CD4-positive, alpha-beta T cell treated with Interferon gamma for 1 hour (primary cell): ENCODE measurements around the gene DYRK1B.
A peak's percentile ranks its signal among the peaks of the same experiment; 100 is the strongest.

Experiments
- DNase-seq: peaks from one replicate; pipeline ENCODE4 v3.0.0-alpha.2; 2020

DYRK1B gene

DNA sequence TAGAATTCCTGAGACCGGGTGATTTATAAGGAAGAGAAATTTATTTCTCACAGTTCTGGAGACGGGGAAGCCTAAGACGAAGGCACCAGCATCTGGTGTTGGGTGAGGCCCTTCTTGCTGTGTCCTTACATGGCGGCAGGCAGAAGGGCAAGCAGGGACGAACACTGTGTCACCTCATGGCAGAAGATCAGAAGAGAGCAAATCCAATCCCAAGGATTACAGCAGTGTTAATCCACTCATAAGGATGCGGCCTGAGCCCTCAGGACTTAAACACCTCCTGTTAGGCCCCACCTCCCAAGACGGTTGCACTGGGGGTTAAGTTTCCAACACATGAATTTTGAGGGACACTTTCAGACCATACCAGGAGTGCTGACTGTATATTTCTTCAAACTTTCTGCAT lies 18.9 kb upstream of the DYRK1B start:
- no peak for DNase-seq

DNA sequence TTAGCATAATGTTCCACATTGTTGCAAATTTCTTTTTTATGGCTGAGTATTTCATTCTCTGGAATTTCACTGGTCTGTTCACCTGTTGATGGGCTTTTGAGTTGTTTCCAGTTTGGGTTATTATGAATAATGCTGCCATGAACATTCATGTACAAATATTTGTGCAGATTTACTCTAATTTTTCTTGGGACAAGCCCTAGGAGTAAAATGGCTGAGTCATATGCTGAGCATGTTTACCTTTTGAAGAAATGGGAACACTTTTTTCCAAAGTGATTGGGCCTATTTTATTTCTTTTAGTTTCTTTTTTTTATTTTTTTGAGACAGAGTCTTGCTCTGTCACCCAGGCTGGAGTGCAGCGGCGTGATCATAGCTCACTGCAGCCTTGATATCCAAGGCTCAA lies 16.9 kb upstream of the DYRK1B start:
- DNase-seq: no peak

DNA sequence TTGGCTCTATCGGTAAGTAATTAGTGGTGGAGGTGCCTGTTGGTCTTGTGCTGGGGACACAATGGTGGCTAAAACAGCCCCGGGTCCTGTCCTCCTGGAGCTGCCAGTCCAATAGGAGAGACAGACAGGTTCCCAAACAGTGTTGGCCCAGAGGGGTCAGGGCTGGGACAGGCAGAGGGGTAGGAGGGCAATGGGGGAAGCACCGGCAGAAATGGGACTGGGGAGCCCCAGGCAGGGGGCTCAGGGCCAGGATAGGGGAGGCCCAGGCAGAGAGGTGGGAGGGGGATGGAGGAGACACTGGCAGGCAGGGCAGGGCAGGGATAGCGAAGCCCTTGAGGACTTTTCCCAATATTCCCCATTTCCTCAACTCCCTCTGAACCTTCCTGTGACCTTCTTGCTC lies 14.4 kb upstream of the DYRK1B start:
- no peak for DNase-seq

DNA sequence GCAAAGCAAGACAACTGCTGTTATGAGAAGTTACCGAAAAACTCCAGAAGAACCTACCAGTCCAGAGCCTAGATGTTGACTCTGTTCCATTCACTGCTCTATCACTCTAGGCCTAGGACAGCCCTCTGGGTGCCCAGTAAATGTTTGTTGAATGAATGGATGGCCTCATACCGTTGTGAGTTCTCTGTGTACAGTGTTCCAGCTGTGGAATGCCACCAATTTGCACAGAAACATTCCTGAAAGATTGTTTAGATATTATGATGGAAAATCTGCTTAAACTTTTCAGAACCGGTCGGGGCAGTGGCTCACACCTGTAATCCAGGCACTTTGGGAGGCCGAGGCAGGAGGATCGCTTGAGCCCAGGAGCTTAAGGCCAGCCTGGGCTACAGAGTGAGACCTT lies 13.6 kb upstream of the DYRK1B start:
- DNase-seq: no peak

DNA sequence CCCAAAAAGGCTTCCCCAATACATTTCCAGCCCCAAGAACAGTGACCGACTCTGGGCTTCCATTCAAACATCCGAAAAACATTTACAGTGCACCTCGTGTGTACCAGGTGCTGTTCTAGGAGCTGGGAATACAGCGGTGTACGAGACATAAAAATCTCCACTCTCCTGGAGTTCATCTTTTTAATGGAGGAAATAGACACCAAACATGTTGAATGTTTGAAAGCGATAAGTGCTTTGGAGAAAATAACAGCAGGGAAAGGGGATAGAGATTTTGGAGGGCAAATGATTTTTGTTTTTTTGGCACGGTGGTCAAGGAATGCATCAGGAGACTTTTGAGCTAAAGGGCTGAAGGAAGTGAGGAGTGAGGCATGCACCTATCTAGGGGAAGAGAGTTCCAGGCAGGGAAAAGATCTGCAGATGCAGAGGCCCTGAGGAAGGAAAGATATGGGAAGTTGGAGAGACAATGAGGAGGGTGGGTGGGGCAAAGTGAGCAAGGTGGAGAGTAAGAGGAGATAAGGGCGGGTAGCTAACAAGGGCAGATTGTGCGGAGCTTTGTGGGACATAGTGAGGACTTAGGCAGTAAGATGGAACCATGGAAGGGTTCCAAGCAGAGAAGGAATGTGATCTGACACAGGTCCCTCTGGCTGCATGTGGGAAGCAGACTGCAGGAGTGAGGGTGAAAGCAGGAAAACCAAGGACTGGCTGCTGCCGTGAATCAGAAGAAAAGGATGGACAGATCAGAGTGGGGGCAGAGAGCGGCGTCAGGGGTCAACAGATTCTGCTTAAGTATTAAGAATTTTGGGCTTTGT lies 12.9 kb upstream of the DYRK1B start:
- no peak for DNase-seq

DNA sequence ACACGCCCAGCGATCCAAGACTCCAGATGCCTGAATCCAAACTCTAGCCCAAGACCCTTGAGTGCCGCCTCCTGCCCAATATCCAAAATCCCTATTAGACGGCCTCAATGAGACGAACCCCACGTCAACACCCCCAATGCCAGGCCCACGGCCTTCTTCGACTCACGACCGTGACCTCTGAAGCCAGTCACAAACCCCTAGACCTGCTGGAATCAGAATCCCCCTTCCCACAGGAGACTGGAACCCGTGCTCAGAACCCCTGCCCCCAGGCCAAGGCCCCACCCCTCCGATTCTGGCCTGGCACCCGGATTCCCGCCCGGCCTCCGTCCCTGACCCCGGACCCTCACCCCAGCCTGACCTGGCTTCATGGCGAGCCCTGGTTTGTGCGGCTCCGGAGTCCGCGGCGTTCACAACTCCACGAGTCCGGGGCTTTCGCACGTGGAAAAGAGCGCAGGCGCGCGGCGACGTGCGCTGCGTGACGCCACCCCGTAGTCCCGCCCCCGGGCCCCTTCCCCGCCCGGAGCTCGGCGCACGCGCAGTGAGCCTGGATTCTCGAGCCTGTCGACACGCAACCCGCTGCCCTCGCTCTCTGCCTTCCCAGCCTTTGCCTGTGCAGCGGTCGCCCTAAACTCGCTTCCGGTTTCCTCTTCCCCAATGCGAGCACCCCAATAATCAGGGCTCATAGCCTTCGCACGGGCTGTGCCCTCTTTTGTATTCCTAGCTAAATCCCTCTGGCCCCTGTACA lies 12.1 kb upstream of the DYRK1B start, which contains the start of gene FBL:
FBL (minus strand) TSS at position 447 of the 745 bp plus-strand sequence; CDS start at position 368, 79 bp downstream.
- DNase-seq: peak; percentile 95

DNA sequence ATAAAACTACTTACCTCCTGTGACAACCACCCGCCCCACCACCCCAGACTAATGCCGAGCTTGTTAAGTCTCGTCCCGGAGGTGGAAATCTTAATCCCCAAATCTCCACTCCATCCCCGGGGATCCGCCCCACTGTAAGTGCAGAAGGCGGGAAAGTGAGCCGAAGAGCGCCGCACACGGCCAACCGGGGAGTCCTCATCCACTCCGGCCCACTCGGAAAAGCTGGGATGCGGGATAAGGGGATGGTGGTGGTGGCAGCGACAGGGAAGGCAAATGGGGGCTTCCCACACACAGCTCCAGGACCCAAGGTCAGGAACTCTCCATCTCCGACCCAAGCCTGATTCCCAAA lies 11.6 kb upstream of the DYRK1B start:
- no peak for DNase-seq

DNA sequence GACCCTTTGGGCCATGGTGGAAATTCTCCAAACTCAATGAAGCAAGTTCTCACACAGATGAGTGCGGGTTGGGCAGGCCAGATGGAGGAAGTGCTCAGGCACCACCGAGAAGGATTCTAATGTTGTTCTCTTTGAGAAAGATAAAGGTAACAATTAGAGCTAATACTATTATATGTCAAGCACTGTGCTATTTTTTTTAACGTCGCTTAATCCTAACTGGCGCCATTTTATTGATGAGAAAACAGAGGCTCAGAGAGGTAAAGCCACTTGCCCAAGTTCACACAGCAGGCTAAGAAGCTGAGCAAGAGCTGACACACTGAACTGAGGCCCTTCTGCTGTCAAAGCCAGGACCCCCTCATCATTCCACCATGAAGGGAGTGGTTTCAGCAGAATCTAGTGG lies 11.2 kb upstream of the DYRK1B start:
- no peak for DNase-seq

DNA sequence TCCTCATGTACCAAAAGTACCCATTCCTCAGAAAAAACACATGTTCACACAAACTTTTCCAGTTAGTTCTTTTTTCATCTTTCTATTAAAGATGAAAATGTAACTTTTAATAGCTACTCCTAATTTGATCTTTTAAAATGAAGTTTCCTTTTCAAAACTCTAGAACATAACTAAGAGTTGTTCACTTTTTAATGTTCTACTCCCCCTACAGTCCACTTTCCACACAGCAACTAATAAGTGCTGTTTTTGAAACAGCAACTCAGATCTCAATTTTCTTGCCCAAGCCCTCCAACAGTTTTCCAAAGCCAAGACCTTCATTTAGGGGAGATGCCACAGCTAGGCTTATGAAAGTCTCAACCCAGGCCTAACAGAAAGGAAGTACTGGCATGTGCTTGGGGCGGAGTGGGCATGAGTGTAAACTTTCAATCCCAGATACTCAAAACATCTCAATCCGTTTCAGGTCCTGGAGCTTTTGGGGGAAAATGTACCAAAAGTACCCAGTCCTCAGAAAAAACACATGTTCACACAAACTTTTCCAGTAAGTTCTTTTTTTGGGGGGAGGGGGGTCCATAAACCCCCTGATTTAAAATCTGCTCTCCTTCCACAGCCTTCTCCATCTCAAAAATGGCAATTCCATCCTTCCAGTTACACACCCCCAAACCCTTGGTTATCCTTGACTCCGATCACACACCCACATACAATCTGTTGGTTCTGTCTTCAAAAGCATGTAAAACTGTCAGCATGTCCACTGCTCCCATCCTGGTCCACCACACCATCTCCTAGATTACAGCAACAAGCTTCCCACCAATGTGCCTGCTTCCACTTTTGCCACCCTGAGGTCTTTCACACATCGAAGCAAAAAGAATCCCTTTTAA lies 10.2 kb upstream of the DYRK1B start:
- DNase-seq: no peak

DNA sequence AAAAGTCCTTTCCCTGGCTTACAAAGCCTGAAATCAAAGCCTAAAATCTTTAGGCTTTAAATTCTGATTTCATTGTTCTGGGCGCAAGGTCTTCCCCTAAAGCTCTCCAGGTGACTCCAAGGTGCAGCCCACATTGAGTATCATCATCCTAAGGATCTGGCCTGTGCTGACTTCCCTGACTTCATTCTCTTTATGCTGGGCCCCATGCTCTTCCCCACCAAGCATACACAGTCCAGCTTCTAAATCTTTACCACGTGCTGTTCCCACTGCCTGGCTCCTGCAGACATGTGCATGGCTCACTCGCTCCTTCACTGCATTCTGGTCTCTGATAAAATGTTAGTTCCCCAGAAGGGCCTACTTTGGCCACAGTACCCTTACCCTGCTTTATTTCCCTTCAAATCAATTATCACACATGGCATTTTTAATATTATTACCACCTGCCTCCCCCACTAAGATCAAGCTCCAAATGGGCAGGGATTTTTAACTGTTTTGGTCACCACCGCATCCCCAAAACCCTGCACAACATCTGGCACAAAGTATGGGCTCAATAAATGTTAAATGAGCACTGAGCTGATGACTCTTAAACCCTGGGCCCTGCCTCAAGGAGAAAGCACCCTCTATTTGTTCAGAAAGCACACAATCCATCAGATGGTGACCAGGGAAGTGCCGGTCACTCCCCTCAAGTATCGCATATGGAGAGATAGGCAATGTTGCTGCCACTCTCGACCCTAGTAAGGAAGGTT lies 8.9 kb upstream of the DYRK1B start:
- DNase-seq: no peak

DNA sequence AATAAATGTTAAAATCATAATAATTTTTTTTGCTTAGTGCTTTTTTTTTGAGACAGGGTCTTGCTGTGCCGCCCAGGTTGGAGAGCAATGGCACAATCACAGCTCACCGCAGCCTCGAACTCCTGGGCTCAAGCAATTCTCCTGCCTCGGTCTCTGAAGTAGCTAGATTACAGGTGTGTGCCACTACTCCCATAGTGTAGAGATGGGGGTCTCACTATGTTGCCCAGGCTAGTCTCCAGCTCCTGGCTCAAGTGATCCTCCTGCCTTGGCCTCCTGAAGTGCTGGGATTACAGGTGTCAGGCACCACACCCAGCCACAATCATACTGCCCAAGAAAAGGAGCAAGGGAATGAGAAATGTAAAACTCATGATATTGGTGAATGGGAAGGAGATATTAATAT lies 7.1 kb upstream of the DYRK1B start:
- no peak for DNase-seq

DNA sequence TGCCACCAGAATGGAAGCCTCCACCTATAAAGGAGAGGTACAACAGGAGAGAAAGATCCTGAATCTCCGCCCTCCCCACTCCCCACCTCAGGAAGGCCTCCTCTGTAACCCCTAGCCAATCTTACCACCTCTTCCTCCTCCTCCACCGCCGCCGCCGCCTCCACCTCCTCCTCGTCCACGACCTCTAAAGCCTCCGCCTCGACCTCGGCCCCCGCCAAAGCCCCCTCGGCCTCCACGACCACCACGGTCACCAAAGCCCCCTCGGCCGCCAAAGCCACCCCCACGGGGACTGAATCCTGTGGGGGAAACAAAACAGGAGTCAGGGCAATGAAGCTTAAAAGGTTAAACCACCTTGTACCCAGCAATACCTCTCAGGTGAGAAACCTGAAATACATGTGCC lies 6.5 kb upstream of the DYRK1B start:
- no peak for DNase-seq

DNA sequence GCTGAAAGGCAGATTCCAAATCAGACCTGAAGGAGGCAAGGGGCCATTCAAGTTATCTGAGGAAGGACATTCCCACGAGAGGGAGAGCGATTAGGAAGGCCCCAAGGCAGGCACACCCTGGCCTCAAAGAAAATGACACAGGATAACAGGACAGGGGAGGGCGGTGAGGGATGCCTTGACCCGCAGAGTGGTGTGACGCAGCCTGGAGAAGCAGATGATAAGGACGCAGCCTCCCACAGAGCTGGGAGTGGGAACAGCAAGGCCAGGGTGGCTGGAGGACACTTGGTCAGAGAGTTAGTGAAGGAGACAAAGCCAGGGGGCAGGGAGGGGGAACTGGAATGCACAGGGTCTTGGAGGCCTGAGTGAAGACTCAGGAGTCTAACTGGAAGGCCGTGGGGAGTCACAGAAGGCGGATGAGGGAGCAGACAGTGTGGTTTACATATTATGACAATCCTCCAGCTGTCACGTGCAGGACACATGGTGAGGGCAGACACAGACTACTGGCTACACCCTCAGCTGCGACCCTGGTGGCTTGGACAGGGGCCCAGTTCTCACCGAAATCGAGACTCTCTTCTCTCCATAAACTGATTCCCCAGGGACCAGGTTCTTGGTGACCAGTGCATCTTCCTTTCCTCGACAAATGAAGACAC lies 5.8 kb upstream of the DYRK1B start:
- no peak for DNase-seq

DNA sequence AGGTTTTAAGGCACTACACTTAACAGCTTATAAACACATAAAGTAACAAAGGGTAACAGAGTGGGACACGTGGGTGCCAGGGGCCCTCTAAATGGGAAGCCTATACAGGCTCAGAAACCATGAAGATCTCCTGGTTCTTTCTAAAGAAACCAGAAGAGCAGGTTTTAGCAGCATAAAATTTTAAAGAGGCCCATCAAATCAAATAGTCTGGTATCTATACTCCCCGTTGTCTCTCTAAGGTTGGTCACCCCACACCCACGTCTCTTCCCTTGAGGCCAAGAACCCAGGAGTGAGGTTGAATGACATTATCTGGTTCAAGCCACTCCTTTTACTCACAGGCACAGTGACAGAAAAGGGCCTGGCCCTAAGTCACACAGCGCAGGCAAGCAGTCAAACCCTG lies 4.6 kb upstream of the DYRK1B start:
- DNase-seq: no peak

DNA sequence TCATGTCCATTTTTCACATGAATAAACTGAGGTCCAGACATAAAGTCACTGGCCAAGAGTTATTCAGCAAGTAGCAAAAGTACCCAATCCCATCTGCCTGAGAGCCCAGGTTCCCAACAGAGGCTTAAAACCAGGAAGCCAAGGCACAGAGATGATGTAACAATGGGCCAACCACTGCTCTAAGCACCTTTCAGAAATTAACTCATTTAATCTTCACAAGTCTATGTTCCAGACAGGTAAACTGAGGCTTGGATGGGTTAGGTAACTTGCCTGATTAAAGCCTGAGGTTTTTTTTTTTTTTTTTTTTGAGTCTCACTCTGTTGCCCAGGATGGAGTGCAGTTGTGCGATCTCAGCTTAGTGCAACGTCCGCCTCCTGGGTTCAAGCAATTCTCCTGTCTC lies 4.0 kb upstream of the DYRK1B start:
- no peak for DNase-seq

DNA sequence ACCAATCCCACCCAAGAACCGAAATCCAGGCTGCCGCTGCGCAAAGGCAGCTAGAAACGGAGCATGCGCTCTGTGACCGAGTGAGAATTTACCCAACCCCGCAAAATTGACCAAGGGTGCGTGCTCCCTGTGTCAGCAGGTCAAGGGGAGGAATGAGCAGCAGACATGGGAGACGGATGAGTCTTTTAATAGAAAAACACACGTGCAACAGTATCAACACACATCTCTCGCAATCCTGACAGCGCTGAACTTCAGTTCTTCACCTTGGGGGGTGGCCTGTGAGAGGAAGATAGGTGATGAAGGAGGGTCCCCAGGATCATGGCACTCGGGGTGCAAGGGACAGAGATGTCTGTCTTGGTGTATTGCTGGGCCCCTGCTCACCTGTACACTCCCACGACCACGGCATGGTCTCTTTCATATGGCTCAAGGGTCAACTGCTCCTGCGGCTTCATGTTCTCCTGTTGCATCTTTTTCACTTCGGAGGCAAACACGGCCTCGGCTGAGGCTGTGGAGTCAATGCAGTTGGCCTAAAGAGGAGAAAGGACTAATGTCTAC lies 402 bp upstream of the DYRK1B start:
- no peak for DNase-seq

DNA sequence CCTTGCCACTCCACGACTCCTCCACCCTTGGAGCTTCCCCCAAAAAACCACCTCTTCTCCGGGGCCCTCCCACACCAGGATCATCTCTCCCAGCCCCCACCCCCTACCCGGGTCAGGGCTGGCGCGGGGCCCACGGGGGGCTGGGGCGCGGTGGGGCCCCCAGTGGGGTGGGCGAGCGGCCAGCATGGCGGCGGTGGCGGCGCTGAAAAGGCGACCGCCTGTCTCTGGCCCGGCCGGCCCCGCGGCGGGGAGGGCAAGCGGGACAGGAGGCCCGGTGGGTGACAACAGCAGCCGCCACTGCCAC lies 850 bp downstream of the DYRK1B start:
- no peak for DNase-seq

DNA sequence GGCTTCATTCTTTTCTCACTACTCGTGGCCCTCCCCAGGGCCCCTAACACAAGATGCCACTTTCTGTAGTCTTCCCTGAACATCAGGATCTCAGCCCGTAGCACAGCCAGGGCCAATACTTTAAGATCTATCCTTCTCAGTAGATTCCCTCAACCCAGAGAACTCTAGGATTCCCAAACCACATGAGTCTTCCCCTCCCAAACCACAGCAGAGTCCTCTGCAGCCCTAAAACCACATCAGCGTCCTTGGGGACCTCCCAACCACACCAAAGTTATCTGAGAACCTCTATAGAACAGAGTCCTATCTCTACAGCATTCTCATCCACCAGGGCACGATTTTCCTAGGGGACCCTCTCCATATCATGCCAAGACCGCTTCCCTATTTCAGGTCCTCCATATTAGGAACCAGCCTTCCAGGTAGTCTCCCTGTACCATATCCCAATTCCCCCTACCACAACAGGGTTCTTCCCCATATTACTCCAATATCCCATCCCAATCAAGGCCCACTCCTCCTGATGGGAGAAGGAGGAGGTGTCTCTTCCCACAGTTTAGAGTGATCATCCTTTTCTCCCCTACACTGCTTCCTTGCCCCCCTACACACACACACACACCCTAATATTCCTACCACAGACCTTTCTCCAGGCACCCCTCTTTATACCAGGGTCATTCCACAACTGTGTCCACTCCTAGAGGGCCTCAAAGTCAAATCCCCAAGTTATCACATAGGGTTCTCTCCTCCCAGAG lies 1.4 kb downstream of the DYRK1B start:
- DNase-seq: no peak

DNA sequence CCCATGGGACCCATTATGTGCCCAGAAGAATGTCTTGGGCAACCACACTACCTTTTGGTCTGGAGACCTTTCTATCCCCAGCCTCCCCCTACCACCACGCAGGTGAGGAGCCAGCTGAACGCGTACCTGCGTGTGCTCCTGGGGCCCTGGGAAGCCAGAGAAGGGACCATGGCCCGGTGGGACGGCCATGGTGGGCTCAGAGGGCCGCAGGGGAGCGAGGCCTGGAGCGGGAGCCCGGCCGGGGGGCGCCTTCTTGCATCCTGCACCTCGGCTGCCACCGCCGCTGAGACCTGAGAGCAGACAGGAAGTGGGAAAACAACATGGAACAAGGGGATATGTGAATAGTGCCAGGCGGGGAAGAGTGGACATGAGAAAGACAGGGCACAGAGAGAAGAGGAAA lies 2.3 kb downstream of the DYRK1B start:
- DNase-seq: no peak

DNA sequence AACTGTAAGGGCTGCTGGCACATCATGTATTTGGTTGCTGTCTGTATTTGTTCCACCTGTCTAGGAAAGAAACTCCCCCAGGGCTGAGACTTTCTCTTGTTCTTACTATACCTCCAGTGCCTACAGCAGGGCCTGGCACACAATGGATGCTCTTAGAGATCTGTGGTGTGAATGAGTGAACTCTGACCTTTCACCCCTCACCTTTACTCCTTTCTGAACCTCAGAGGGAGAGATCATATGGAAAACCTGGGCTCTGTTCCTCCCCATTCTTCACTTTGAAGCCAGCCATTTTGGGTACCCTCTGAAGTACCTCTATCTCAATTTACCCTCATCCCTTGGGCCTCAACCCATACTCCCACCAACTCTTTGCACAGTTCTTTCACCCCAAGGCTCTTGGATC lies 3.1 kb downstream of the DYRK1B start:
- no peak for DNase-seq

DNA sequence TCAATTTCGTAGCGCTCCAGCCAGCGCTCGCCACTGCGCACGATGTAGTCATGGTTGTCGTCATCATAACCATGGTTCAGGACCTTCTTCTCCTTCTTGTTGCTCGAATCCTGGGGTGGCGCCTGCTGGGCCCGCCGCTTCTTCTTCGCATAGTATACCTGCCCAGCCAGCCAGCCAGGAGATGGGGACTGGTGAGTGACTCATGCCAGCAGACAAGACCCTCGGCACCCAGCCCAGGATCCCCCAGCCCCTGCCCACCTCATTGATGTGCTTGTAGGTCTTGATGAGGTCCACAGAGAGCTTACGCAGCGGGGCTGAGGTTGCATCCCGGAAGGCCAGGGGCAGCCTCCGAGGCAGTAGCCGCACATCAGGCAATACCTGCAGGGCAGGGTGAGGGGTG lies 3.6 kb downstream of the DYRK1B start:
- DNase-seq: no peak
